GM23338 (cell line): ENCODE measurements around the gene RBM17. TPM values are rescaled to one million over a fixed set of nuclear protein-coding genes. Genes with fewer than 3 reads are reported as not detected.

Experiments used
- ATAC-seq: fragments of 200-7000 bp; cut with Tn5 transposase; 3 replicates; pipeline ENCODE4 v1.9.1; 2020
- DNase-seq: peaks from one replicate; pipeline ENCODE4 v3.0.0-alpha.2; 2015; ENCODE audit warnings: low spot score
- H2AFZ ChIP-seq: fragments of 200-600 bp; sonication (generic); 2 replicates; pipeline ENCODE4 v1.8.0; 2016; ENCODE audit warnings: antibody characterized with exemption, mild to moderate bottlenecking, moderate library complexity
- H3F3A ChIP-seq: fragments of 200-600 bp; sonication (generic); replicated peaks from 2 replicates; pipeline ENCODE4 v1.8.0; 2017; ENCODE audit warnings: antibody characterized with exemption, mixed run types, low read depth
- H3K27ac ChIP-seq: fragments of 200-600 bp; sonication (generic); 2 replicates; pipeline ENCODE4 v1.6.1; 2016; ENCODE audit warnings: low read depth
- H3K27me3 ChIP-seq: fragments of 200-600 bp; sonication (generic); 2 replicates; pipeline ENCODE4 v1.8.0; 2016; ENCODE audit warnings: mild to moderate bottlenecking, mixed run types, moderate library complexity; ENCODE audit not compliant: insufficient read depth
- H3K36me3 ChIP-seq: fragments of 200-600 bp; sonication (generic); 2 replicates; pipeline ENCODE4 v1.8.0; 2016; ENCODE audit warnings: mild to moderate bottlenecking; ENCODE audit not compliant: insufficient read depth
- H3K4me1 ChIP-seq: fragments of 200-600 bp; sonication (generic); 2 replicates; pipeline ENCODE4 v1.8.0; 2016; ENCODE audit warnings: mild to moderate bottlenecking, moderate library complexity; ENCODE audit not compliant: insufficient read depth
- H3K4me2 ChIP-seq: fragments of 200-600 bp; sonication (generic); 2 replicates; pipeline ENCODE4 v1.7.1; 2017; ENCODE audit warnings: mixed run types
- H3K4me3 ChIP-seq: fragments of 200-600 bp; sonication (generic); 2 replicates; pipeline ENCODE4 v1.6.1; 2016; ENCODE audit warnings: mixed run types
- H3K79me2 ChIP-seq: fragments of 200-600 bp; sonication (generic); replicated peaks from 2 replicates; pipeline ENCODE4 v1.8.0; 2017; ENCODE audit warnings: mild to moderate bottlenecking; ENCODE audit not compliant: insufficient read depth
- H3K9me2 ChIP-seq: fragments of 200-600 bp; sonication (generic); 2 replicates; pipeline ENCODE4 v1.8.0; 2017; ENCODE audit not compliant: insufficient read depth
- H4K20me1 ChIP-seq: fragments of 200-600 bp; sonication (generic); replicated peaks from 2 replicates; pipeline ENCODE4 v1.8.0; 2017; ENCODE audit warnings: mild to moderate bottlenecking; ENCODE audit not compliant: insufficient read depth
- H3K27ac Mint-ChIP-seq: 2 replicates; pipeline ENCODE4 v1.8.0; 2020; ENCODE audit warnings: inconsistent platforms, mild to moderate bottlenecking, moderate library complexity, mixed read lengths
- H3K27me3 Mint-ChIP-seq: 3 replicates; pipeline ENCODE4 v1.8.0; 2022; ENCODE audit warnings: low read depth, mild to moderate bottlenecking, moderate library complexity, mixed read lengths, inconsistent platforms; ENCODE audit not compliant: insufficient read depth, poor library complexity
- H3K36me3 Mint-ChIP-seq: 3 replicates; pipeline ENCODE4 v1.8.0; 2021; ENCODE audit warnings: low read depth, mild to moderate bottlenecking, inconsistent platforms, moderate library complexity, mixed read lengths
- H3K4me1 Mint-ChIP-seq: 3 replicates; pipeline ENCODE4 v1.8.0; 2020; ENCODE audit warnings: mild to moderate bottlenecking, inconsistent platforms, mixed read lengths
- H3K4me3 Mint-ChIP-seq: 3 replicates; pipeline ENCODE4 v1.8.0; 2021; ENCODE audit warnings: moderate library complexity, mild to moderate bottlenecking, inconsistent platforms, mixed read lengths
- H3K9me3 Mint-ChIP-seq: 3 replicates; pipeline ENCODE4 v1.8.0; 2020; ENCODE audit warnings: moderate library complexity, mild to moderate bottlenecking, inconsistent platforms, mixed read lengths
- CREB1 ChIP-seq: fragments of 250-450 bp; sonication (Bioruptor Pico); IDR thresholded peaks from 2 replicates; pipeline ENCODE4 v1.5.0; 2020; ENCODE audit warnings: low read depth, mild to moderate bottlenecking, moderate library complexity
- CTCF ChIP-seq, 2 experiments: fragments of 200-600 bp in 1 of 2; sonication (generic) in 1 of 2; conservative IDR thresholded peaks; 2 replicates each; pipeline versions ENCODE4 v1.5.1 to v1.6.1; 2016 to 2017; ENCODE audit warnings: antibody characterized with exemption in 2 of 2, low read depth in 2 of 2, mild to moderate bottlenecking in 2 of 2, moderate library complexity in 1 of 2
- EZH2 ChIP-seq: fragments of 200-600 bp; sonication (generic); IDR thresholded peaks from one replicate; pipeline ENCODE4 v1.8.0; 2017; ENCODE audit warnings: antibody characterized with exemption, mild to moderate bottlenecking, low read depth; ENCODE audit not compliant: unreplicated experiment
- EZH2phosphoT487 ChIP-seq: fragments of 200-600 bp; sonication (generic); IDR thresholded peaks from one replicate; pipeline ENCODE4 v1.8.1; 2018; ENCODE audit warnings: antibody characterized with exemption; ENCODE audit not compliant: unreplicated experiment
- JUNB ChIP-seq: IDR thresholded peaks from one replicate; pipeline ENCODE4 v1.6.1; 2016; ENCODE audit warnings: antibody characterized with exemption; ENCODE audit not compliant: unreplicated experiment
- NANOG ChIP-seq: IDR thresholded peaks from 2 replicates; pipeline ENCODE4 v1.6.1; 2016; ENCODE audit warnings: antibody characterized with exemption, borderline replicate concordance
- POLR2AphosphoS5 ChIP-seq: IDR thresholded peaks from 2 replicates; pipeline ENCODE4 v1.6.1; 2016; ENCODE audit warnings: antibody characterized with exemption, low read depth
- REST ChIP-seq: IDR thresholded peaks from one replicate; pipeline ENCODE4 v1.6.1; 2018; ENCODE audit warnings: antibody characterized with exemption; ENCODE audit not compliant: unreplicated experiment
- STAT1 ChIP-seq: IDR thresholded peaks from one replicate; pipeline ENCODE4 v1.6.1; 2016; ENCODE audit warnings: antibody characterized with exemption; ENCODE audit not compliant: unreplicated experiment
- ZNF114 ChIP-seq: fragments of 250-450 bp; sonication (Bioruptor Pico); IDR thresholded peaks from 2 replicates; pipeline ENCODE4 v1.5.0; 2020; ENCODE audit warnings: mild to moderate bottlenecking, moderate library complexity
- ZNF331 ChIP-seq: fragments of 250-450 bp; sonication (Bioruptor Pico); IDR thresholded peaks from 2 replicates; pipeline ENCODE4 v1.5.0; 2020; ENCODE audit warnings: low read depth, mild to moderate bottlenecking, moderate library complexity
- polyA plus RNA-seq: library from polyadenylated mRNA; unstranded; fragments of >200 nt; fragmentation: Nextera tagmentation; extraction: Ambion mirVana; gene quantifications from 2 replicates; pipeline ENCODE4 v1.2.1, GENCODE V29; 2016
- total RNA-seq: library from RNA; depleted of rRNA; stranded (reverse); fragments of >200 nt; shearing (Covaris generic); gene quantifications from 2 replicates; pipeline ENCODE4 v1.2.3, GENCODE V29; 2014
- TF ChIP-seq, protein P1 (sequence below): fragments of 250-450 bp; sonication (Bioruptor Pico); IDR thresholded peaks from 2 replicates; pipeline ENCODE4 v1.5.0; 2020; ENCODE audit warnings: mild to moderate bottlenecking, moderate library complexity
- TF ChIP-seq, protein P2 (sequence below): IDR thresholded peaks from 2 replicates; pipeline ENCODE4 v1.6.1; 2016; ENCODE audit warnings: antibody characterized with exemption

Gene RBM17
- total and polyA plus RNA-seq, 2 experiments from 2014 or later: 54.7 to 281 TPM

DNA sequence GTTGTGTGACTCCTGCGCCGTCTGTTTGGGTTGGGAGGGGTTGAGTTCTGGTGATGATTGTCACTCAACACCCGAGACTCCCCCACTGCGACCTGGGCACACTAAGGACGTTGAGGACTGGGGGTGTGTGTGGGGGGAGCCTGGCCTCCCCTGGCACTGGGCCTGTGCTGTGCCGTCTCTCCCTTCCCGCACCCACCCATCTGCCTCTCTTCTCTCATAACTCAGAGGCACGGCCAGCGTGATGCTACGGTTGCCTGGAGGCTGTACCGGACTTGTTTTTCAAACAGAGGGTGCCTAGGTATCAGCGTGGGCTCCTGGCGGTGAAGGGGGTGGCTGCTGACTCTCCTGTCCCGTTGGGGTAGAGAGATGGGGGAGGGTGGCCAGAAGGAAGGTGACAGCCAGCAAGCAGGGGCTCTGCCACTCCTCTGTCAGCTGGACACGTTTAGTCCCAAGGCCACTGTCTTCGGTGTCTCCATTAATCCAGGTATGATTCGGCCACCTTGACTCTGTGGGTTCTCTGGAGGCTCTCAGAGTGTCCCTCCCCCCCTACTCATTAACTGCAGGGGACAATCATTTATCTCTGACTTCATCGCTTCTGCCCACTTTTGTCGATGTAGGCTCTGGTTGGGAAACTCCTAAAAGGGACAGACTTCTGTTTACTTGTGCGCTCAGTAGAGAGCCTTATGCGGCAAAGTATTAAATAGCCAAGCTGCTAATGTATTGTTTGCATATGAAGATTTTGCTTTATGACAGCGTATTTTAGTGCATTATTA is 57.4 kb downstream of the RBM17 start:
- H3K4me3 ChIP-seq: peak overlapping the region; percentile 73
- H3K4me2 ChIP-seq: peak overlapping the region; percentile 92
- H2AFZ ChIP-seq: no peak overlapping the region; the same call in 1 of the 2 replicates
- no peaks in the 10 kb centered on the region; the same call in 1 of the 2 replicates for H3K36me3 ChIP-seq
- TF ChIP-seq, protein P1, sequence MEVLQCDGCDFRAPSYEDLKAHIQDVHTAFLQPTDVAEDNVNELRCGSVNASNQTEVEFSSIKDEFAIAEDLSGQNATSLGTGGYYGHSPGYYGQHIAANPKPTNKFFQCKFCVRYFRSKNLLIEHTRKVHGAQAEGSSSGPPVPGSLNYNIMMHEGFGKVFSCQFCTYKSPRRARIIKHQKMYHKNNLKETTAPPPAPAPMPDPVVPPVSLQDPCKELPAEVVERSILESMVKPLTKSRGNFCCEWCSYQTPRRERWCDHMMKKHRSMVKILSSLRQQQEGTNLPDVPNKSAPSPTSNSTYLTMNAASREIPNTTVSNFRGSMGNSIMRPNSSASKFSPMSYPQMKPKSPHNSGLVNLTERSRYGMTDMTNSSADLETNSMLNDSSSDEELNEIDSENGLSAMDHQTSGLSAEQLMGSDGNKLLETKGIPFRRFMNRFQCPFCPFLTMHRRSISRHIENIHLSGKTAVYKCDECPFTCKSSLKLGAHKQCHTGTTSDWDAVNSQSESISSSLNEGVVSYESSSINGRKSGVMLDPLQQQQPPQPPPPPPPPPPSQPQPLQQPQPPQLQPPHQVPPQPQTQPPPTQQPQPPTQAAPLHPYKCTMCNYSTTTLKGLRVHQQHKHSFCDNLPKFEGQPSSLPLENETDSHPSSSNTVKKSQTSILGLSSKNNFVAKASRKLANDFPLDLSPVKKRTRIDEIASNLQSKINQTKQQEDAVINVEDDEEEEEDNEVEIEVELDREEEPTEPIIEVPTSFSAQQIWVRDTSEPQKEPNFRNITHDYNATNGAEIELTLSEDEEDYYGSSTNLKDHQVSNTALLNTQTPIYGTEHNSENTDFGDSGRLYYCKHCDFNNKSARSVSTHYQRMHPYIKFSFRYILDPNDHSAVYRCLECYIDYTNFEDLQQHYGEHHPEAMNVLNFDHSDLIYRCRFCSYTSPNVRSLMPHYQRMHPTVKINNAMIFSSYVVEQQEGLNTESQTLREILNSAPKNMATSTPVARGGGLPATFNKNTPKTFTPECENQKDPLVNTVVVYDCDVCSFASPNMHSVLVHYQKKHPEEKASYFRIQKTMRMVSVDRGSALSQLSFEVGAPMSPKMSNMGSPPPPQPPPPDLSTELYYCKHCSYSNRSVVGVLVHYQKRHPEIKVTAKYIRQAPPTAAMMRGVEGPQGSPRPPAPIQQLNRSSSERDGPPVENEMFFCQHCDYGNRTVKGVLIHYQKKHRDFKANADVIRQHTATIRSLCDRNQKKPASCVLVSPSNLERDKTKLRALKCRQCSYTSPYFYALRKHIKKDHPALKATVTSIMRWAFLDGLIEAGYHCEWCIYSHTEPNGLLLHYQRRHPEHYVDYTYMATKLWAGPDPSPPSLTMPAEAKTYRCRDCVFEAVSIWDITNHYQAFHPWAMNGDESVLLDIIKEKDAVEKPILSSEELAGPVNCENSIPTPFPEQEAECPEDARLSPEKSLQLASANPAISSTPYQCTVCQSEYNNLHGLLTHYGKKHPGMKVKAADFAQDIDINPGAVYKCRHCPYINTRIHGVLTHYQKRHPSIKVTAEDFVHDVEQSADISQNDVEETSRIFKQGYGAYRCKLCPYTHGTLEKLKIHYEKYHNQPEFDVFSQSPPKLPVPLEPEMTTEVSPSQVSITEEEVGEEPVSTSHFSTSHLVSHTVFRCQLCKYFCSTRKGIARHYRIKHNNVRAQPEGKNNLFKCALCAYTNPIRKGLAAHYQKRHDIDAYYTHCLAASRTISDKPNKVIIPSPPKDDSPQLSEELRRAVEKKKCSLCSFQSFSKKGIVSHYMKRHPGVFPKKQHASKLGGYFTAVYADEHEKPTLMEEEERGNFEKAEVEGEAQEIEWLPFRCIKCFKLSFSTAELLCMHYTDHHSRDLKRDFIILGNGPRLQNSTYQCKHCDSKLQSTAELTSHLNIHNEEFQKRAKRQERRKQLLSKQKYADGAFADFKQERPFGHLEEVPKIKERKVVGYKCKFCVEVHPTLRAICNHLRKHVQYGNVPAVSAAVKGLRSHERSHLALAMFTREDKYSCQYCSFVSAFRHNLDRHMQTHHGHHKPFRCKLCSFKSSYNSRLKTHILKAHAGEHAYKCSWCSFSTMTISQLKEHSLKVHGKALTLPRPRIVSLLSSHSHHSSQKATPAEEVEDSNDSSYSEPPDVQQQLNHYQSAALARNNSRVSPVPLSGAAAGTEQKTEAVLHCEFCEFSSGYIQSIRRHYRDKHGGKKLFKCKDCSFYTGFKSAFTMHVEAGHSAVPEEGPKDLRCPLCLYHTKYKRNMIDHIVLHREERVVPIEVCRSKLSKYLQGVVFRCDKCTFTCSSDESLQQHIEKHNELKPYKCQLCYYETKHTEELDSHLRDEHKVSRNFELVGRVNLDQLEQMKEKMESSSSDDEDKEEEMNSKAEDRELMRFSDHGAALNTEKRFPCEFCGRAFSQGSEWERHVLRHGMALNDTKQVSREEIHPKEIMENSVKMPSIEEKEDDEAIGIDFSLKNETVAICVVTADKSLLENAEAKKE (CRISPR knock-in tag): no peak
- TF ChIP-seq, protein P2, sequence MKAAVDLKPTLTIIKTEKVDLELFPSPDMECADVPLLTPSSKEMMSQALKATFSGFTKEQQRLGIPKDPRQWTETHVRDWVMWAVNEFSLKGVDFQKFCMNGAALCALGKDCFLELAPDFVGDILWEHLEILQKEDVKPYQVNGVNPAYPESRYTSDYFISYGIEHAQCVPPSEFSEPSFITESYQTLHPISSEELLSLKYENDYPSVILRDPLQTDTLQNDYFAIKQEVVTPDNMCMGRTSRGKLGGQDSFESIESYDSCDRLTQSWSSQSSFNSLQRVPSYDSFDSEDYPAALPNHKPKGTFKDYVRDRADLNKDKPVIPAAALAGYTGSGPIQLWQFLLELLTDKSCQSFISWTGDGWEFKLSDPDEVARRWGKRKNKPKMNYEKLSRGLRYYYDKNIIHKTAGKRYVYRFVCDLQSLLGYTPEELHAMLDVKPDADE: no peak
- TF ChIP-seq JUNB: no peak
- TF ChIP-seq REST: no peak
- TF ChIP-seq EZH2: no peak
- TF ChIP-seq CTCF (conservative IDR thresholded peaks at IDR 0.05; ENCODE audit: low read depth in 2 of 2): no peak
- TF ChIP-seq POLR2AphosphoS5: no peak
- TF ChIP-seq ZNF114 (CRISPR knock-in tag): no peak
- no peak for TF ChIP-seq ZNF331 (CRISPR knock-in tag)
- no peak for TF ChIP-seq CREB1
- no peak for TF ChIP-seq EZH2phosphoT487
- TF ChIP-seq NANOG: no peak
- no peak for TF ChIP-seq STAT1
- peaks cover 3% of the 10 kb centered on the region; the same call in 1 of the 3 replicates for H3K36me3 Mint-ChIP-seq
- H3K9me2 ChIP-seq: no peaks in the 10 kb centered on the region
- peaks cover 6% of the 10 kb centered on the region; the same call in 1 of the 2 replicates for H3F3A ChIP-seq
- peak; percentile 3; the same call in 2 of the 3 replicates for ATAC-seq
- peaks cover 19% of the 10 kb centered on the region for H4K20me1 ChIP-seq
- H3K27me3 ChIP-seq: peaks cover 29% of the 10 kb centered on the region
- H3K4me3 Mint-ChIP-seq: peak overlapping the region; percentile 72
- peaks cover 3% of the 10 kb centered on the region; the same call in 1 of the 3 replicates for H3K9me3 Mint-ChIP-seq
- H3K27ac ChIP-seq: no peak overlapping the region
- H3K27ac Mint-ChIP-seq: no peak overlapping the region
- no peaks in the 10 kb centered on the region for H3K79me2 ChIP-seq
- H3K27me3 Mint-ChIP-seq: peaks cover 32% of the 10 kb centered on the region
- H3K4me1 Mint-ChIP-seq: peaks cover 23% of the 10 kb centered on the region
- no peak for DNase-seq
- H3K4me1 ChIP-seq: peaks cover 14% of the 10 kb centered on the region
